T1000 (cell line): Measurements from ENCODE around the gene DYNLL1.
"Not testable (repeated sequence)": the region's sequence is repeated elsewhere in the genome, so short reads cannot be mapped to it uniquely, and the experiment has no call there.

Experiments used
- DNase-seq: peaks from one replicate; lab custom pipeline; 2025; ENCODE audit warnings: mixed read lengths; lab: John Stamatoyannopoulos, UW

DYNLL1 gene

DNA sequence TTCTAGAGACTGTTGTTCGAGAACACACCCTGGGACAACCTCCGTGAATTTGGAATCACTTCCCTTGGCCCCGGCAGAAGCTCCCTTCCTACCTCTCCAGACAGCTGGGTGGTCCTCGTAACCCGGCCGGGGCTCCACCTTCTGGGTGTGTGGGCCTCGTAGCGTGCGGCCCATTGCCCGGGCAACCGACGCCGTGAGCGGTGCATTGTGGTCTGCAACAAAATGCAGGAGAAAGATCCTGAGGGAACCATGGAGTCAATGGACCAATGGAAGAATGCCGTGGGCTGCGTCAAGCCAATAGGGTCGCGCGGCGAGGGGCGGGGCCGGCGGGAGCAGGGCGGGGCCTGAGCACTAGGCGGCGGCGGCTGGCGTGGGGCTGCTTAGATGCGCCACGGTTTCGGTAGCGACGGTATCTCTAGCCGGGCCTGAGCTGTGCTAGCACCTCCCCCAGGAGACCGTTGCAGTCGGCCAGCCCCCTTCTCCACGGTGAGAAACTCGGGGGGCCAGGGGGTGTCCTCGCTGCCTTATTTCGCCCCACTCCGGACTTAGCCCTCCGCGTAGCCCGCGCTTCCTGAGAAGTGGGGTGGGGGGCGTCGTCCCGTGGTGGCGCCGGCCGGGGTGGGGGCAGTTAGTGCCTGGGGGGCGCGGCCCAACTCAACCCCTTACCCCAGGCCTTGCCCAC, at the start of gene DYNLL1:
Gene DYNLL1 (plus strand): TSS at position 383 of the 682 bp plus-strand sequence. CDS start 309 bp downstream, outside the sequence.
- peak; percentile 96 for DNase-seq

DNA sequence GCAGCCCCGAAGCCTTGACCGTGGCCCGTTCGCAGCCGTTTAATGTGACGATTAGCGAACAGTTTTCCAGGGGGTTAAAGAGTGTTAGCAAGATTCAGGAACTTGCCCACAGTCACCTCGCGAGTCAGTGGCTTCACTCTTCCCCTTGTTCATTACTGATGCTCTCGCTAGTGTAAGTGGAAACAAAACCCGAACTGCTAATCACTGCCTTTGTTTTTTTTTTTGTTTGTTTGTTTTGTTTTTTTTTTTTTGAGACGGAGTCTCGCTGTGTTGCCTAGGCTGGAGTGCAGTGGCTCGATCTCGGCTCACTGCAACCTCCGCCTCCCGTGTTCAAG, 49.1 kb upstream of the DYNLL1 start:
- DNase-seq: not testable (repeated sequence)

DNA sequence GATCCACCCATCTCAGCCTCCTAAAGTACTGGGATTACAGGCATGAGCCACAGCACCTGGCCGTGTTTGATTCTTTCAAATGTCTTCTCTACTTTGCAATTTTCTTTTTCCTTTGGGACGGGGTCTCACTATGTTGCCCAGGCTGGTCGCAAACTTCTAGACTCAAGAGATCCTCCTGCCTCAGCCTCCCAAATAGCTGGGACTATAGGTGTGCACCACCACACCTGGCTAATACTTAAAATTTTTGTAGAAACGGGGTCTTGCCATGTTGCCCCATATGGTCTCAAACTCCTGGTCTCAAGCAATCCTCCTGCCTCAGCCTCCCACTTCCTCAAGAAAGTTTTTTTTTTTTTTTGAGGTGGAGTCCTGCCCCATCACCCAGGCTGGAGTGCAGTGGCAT, 47.9 kb upstream of the DYNLL1 start:
- no peak for DNase-seq

DNA sequence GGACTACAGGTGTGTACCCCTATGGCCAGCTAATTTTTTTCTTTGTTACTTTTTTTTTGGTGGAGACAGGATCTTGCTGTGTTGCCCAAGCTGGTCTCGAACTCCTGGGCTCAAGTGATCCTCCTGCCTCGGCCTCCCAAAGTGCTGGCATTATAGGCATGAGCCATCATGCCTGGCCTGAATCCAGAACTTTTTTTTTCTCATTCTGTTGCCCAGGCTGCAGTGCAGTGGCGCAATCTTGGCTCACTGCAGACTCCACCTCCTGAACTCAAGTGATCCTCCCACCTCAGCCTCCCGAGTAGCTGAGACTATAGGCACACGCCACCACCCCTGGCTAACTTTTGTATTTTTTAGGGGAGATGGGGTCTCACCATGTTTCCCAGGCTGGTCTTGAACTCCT, 43.4 kb upstream of the DYNLL1 start:
- DNase-seq: not testable (repeated sequence)

DNA sequence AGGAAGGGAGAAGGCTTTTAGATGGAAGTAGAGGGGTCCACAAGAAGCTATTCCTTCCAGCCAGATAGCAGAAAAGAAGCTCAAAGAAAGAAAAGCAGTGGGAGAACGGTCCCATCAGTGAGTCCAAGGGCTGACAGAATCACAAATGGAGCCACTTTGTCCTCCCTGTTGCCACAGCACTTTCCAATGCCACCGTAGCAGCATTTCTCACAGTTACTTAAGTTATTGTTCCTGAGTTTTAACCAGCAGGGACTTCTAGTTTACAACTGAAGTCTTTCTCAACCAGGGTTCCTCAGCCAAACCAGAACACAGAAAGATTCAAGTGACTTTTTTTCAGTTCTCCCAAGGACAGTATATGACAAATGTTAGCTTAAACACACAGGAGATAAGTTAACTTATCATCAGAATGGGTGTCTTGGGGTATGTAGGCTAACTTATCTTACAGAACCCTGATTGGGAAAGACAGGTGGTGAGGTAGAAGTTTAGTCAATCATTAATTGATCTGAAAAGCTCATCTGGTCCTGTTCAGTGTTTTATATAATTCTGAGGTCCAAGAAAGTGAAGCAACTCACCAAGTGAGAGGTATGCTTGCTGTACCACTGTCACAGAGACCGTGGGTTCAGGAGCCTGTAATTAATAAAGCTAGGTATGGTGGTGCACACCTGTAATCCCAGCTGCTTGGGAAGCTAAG, 42.7 kb upstream of the DYNLL1 start:
- no peak for DNase-seq

DNA sequence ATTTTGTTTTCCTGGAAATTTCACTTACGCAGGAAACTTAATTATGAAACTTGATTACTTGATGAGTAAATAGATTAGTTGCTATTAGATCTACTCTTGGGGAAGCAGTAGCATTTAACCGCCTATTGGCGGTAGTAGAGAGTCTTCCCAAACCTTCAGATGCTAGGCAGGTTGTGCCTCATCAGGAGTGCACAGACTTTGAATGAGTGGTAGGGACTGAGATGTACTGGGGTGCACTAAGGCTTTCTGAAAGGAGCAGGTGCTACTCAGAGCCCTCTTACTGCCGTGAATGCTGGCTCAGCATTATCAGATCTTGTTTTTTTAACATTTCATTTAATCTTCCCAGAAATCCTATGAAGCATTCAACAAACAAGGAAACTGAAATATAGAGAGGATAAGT, 41.9 kb upstream of the DYNLL1 start:
- no peak for DNase-seq

DNA sequence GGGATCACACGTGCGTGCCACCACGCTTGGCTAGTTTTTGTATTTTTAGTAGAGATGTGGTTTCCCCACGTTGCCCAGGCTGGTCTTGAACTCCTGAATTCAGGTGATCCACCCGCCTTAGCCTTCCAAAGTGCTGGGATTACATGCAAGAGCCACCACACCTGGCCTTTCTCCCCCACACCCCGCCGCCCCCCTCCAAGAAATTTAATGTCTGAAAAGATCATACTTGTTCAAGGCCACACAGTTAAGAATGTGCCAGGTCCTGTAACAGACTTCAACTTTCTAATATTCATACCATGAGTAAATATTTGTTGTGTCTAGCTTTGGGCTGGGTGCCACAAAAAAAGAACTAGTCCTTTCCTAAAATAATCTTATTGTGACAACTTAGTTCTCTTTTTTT, 40.6 kb upstream of the DYNLL1 start:
- DNase-seq: no peak

DNA sequence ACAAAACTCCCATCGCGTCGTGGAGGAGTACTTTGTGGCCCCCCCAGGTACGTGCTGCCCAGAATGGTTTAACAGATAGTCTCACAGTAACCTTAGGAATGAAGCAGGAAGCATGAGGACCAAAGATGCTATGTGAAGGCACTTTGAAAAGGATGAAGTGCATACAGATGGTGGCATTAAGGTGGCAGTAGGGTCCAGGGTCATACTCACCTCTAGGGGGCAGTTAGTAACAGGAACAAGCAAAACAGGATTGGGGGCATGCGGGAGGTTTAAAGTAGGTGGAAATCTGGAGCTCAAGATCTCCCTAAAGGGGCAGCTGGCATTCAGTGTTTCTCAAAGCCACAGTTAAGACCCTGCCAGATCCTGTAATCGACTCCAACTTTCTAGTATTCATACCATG, 38.8 kb upstream of the DYNLL1 start:
- DNase-seq: no peak

- no peak for DNase-seq
Measured at GRCh38 chr12:120460157-120460556, 35.8 kb upstream of the DYNLL1 start.

GRCh38 chr12:120462099-120462640, 33.7 kb upstream of the DYNLL1 start:
- no peak for DNase-seq

DNA sequence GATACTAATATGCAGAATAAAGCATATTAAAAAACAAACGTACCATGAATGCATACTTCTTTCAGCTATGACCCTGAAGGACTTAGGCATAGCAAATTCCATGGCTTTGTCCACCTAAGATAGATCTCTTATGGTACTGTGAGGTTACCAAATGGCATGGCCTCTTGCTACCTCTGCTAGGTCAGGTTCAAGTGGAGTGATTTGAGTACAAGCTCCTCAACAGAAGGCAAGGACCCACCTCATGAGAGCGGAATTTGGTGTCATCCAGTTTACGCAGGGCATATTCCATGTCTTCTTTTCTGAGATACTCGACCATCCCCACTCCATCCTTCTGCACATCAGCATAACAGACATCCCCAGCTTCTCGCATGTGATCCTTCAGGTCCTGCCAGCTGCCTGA, 32.2 kb upstream of the DYNLL1 start:
- no peak for DNase-seq

- DNase-seq: no peak
Measured at GRCh38 chr12:120465756-120466155, 30.2 kb upstream of the DYNLL1 start.

DNA sequence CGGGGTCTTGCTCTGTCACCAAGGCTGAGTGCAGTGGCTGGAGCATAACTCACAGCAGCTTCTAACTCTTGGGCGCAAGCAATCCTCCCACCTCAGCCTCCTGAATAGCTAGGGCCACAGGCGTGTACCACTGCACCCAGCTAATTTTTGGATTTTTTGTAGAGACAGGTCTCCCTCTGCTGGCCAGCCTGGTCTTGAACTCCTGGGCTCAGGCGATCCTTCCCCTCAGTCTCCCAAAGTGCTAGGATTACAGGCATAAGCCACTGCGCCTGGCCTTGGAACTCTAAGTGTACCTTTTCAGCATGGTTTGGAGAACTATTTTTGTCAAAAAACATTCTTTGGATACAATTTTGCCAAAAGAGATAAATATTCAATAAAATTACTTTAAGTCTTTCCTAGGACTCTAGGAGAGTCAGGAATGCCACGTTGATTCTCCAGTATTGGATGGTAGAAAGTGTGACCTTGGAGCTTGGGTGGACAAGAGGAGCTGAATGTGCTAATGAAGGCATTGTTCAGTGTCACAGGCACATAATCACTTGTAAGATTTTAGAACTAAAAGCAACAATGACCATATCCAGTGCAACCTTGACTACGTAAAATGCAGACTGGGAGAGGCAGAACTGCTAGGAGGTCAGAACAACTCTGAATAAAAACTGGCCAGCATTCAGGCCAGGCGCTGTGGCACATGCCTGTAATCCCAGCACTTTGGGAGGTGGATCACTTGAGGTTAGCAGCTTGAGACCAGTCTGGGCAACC, 29.2 kb upstream of the DYNLL1 start:
- no peak for DNase-seq

GRCh38 chr12:120467439-120467838, 28.5 kb upstream of the DYNLL1 start:
- no peak for DNase-seq

DNA sequence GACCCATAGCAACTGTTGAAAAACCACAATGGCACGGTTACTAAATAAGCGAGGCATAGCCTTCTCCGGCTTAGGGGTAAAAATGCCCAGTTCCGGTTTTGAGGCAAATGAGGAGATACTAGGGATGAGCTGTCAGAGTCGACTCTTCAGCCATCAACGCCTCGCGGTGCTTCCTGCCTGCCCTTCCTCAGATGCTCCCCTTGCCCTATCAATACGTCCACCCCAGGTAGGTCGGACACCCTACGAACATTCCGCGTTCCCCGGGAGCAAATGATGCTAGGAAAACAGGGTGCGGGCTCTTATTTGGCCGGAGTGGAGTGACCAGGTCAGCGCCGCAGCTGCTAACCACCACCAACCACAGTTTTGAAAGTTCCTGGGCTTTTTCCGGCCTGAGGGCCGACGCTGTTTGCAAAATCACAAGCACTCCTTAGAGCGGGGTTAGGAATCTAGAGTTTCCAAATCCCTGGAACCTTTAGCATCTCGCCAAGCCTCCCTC, 27.5 kb upstream of the DYNLL1 start:
- no peak for DNase-seq

DNA sequence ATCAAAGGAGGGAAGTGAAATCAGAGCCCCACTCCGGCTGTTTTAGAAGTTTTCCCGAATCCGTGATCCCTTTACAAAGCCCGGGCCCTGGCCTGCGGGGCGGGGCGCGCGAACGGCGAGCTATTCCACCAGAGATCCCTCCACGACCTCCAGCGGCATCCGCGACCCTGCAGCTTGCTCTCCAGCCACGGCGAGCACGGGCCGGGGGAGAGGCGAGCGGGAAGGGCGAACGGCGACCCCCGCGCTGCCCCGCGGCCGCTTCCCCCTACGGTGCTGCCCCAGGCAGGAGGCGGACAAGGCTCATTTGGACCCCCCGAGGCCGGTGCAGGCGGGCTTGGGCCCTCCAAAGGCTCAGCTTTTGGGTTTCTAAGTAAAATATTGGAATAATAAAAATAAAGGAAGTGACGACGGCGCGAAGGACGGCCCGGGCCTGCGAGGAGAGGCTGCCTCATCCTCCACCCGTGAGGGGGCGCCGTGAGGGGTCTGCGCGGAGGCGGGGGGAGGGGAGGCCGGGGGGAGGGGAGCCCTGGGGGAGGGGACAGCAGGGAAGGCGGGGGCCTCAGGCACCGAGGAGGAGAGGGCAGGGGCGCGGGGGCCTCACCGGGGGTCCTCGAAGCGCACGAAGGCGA, 27.0 kb upstream of the DYNLL1 start:
- DNase-seq: peak; percentile 31

- DNase-seq: peak; percentile 94
Measured at GRCh38 chr12:120469450-120470149, 26.3 kb upstream of the DYNLL1 start, which contains the start of gene SRSF9. TSS of gene SRSF9 (minus strand) at chr12:120469748. CDS start at chr12:120469609, 139 bp downstream.

GRCh38 chr12:120470150-120470784, 25.6 kb upstream of the DYNLL1 start:
- DNase-seq: no peak

DNA sequence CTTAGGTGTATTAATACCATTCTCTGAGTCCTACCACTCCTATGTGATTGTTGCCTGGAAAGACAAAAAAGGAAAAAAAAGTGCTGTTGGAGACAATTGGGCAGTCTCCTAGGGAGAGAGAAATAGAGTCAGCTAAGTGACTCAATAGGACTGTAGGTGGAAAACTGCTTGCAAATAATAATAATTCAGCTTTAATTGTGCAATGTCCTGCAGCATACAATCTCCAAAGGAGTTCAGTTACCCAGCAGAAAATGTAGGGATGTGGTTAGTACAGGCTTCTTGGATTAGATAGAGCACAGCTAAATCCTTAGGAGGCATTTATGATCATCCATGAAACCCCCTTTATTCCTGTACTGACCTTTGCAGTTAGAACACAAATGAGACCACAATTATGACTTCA, 23.4 kb upstream of the DYNLL1 start:
- no peak for DNase-seq

DNA sequence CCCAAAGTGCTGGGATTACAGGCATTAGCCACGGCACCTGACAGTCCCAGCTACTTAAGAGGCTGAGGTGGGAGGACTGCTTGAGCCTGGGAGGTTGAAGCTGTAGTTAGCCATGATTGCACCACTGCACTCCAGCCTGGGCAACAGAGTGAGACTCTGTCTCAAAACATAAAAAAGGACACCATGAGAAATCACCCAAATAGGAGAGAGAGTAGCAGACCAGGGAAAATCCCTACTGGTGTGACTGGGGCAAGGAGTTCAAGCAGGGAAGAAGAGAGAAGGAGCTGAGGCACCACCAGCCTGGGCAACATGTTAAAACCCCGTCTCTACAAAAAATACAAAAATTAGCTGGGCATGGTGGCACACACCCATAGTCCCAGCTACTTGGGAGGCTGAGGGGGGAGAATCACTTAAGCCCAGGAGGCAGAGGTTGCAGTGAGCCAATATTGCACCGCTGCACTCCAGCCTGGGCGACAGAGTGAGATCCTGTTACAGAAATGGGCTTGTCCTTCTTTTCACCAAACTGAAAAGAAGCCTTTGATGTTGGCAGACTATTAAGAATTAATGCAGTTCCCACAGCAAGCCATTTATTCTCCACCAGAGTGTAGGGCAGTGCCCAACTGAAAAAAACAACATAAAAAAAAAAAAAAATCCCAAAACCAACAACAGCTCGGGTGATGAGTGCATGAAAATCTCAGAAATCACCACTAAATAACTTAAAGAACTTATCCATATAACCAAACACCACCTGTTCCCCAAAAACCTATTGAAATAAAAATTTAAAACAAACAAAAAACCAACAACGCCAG, 21.9 kb upstream of the DYNLL1 start:
- DNase-seq: no peak
